Endothelial cell of umbilical vein (primary cell): ENCODE results near the gene CUTA. TPM values are rescaled to one million over a fixed set of nuclear protein-coding genes. Genes with fewer than 3 reads are reported as not detected.

Source experiments
- BruUV-seq: library from RNA; stranded (reverse); fragments of 400-500 nt; replicated peaks from 2 replicates; lab custom pipeline; 2021; lab: Mats Ljungman, UMichigan
- CTCF ChIA-PET: fragments of 300-600, 350-600 bp; sonication (Branson Sonifier 250); formaldehyde crosslinking; loops from one replicate; lab custom pipeline; 2021; ENCODE audit warnings: antibody characterized with exemption, inconsistent platforms; lab: Charles Lee
- POLR2A ChIA-PET: fragments of 300-600, 350-600 bp; sonication (Branson Sonifier 250); formaldehyde crosslinking; loops from one replicate; lab custom pipeline; 2021; ENCODE audit warnings: antibody characterized with exemption, inconsistent platforms; lab: Charles Lee
- DNase-seq: peaks from one replicate; pipeline ENCODE4 v3.0.0-alpha.2; 2011; ENCODE audit warnings: low read depth, low spot score
- FAIRE-seq: peaks from 2 replicates; lab custom pipeline; 2011; peaks lifted over from hg19 to GRCh38; lab: Jason Lieb, UNC
- H2AFZ ChIP-seq: 2 replicates; pipeline ENCODE4 v1.6.0; 2012; ENCODE audit warnings: low read depth, low read length, control low read depth, inconsistent platforms
- H3K27ac ChIP-seq: 2 replicates; pipeline ENCODE4 v1.5.1; 2011; ENCODE audit warnings: low read depth, mild to moderate bottlenecking, control low read depth, low read length, moderate library complexity; ENCODE audit not compliant: insufficient read depth
- H3K27me3 ChIP-seq, 2 experiments: 2 replicates each; pipeline versions ENCODE4 v1.6.0 to v1.6.1; 2011; ENCODE audit warnings: low read length in 2 of 2, mixed read lengths in 1 of 2; ENCODE audit not compliant: control insufficient read depth in 2 of 2, insufficient read depth in 2 of 2
- H3K36me3 ChIP-seq, 2 experiments: 2 replicates in 1 of 2; 3 replicates in 1 of 2; pipeline ENCODE4 v1.5.1; 2011; ENCODE audit warnings: low read length in 2 of 2, mild to moderate bottlenecking in 1 of 2, moderate library complexity in 1 of 2; ENCODE audit not compliant: control insufficient read depth in 2 of 2, insufficient read depth in 2 of 2; ENCODE audit errors: extremely low read depth in 1 of 2
- H3K4me1 ChIP-seq: 3 replicates; pipeline ENCODE4 v1.5.1; 2011; ENCODE audit warnings: mild to moderate bottlenecking, low read length; ENCODE audit not compliant: control insufficient read depth, insufficient read depth; ENCODE audit errors: extremely low read depth
- H3K4me2 ChIP-seq: 2 replicates; pipeline ENCODE4 v1.6.1; 2011; ENCODE audit warnings: low read length, control low read depth, mixed read lengths; ENCODE audit not compliant: insufficient read depth
- H3K4me3 ChIP-seq, 3 experiments: fragments of 200-600 bp in 1 of 3; sonication (generic), shearing (Covaris generic) in 1 of 3; replicated peaks in 1 of 3; 2 replicates each; pipeline ENCODE4 v1.5.1; 2011 to 2016; ENCODE audit warnings: control low read depth in 3 of 3, low read length in 3 of 3, mild to moderate bottlenecking in 2 of 3, inconsistent platforms in 1 of 3, low read depth in 1 of 3, moderate library complexity in 1 of 3; ENCODE audit not compliant: insufficient read depth in 1 of 3
- H3K79me2 ChIP-seq: 2 replicates; pipeline ENCODE4 v1.6.0; 2012; ENCODE audit warnings: low read length, inconsistent platforms; ENCODE audit not compliant: control insufficient read depth, insufficient read depth
- H3K9ac ChIP-seq: replicated peaks from 2 replicates; pipeline ENCODE3; 2011; ENCODE audit warnings: low read length, control low read depth; ENCODE audit not compliant: insufficient read depth; ENCODE audit errors: extremely low read depth
- H3K9me1 ChIP-seq: replicated peaks from 3 replicates; pipeline ENCODE4 v1.6.0; 2011; ENCODE audit warnings: mild to moderate bottlenecking, low read length; ENCODE audit not compliant: control insufficient read depth, insufficient read depth; ENCODE audit errors: extremely low read depth
- H3K9me3 ChIP-seq: replicated peaks from 2 replicates; pipeline ENCODE4 v1.5.1; 2012; ENCODE audit warnings: low read length, inconsistent platforms; ENCODE audit not compliant: control insufficient read depth, insufficient read depth
- H4K20me1 ChIP-seq: replicated peaks from 2 replicates; pipeline ENCODE3; 2011; ENCODE audit warnings: mild to moderate bottlenecking, low read length; ENCODE audit not compliant: control insufficient read depth, insufficient read depth; ENCODE audit errors: extremely low read depth
- EZH2 ChIP-seq: IDR thresholded peaks from 2 replicates; pipeline ENCODE4 v1.6.1; 2012; ENCODE audit warnings: borderline replicate concordance, low read depth, mild to moderate bottlenecking, moderate library complexity, low read length, inconsistent platforms; ENCODE audit not compliant: severe bottlenecking
- FOS ChIP-seq: IDR thresholded peaks from 2 replicates; pipeline ENCODE4 v1.6.1; 2011; ENCODE audit warnings: mild to moderate bottlenecking, low read length, moderate library complexity, borderline replicate concordance; ENCODE audit not compliant: insufficient read depth
- GATA2 ChIP-seq: IDR thresholded peaks from 2 replicates; pipeline ENCODE4 v1.7.0; 2011; ENCODE audit warnings: low read depth, mild to moderate bottlenecking, moderate library complexity, mixed read lengths, low read length; ENCODE audit not compliant: insufficient read length, insufficient read depth
- JUN ChIP-seq: IDR thresholded peaks from 2 replicates; pipeline ENCODE4 v1.6.1; 2011; ENCODE audit warnings: borderline replicate concordance, low read depth; ENCODE audit not compliant: insufficient read length, insufficient read depth
- MYC ChIP-seq: IDR thresholded peaks from one replicate; pipeline ENCODE4 v1.6.1; 2011; ENCODE audit warnings: mild to moderate bottlenecking, low read depth, low read length
- POLR2A ChIP-seq: IDR thresholded peaks from 2 replicates; pipeline ENCODE4 v1.6.1; 2012; ENCODE audit warnings: low read depth, mild to moderate bottlenecking, control low read depth, low read length
- POLR2AphosphoS5 ChIP-seq: IDR thresholded peaks from 2 replicates; pipeline ENCODE4 v1.6.1; 2012; ENCODE audit warnings: low read depth, mild to moderate bottlenecking, control low read depth, low read length, moderate library complexity; ENCODE audit not compliant: insufficient read depth
- dilution Hi-C: fragments of 300-500 bp; cut with MboI; formaldehyde crosslinking; loops from one replicate; pipeline ENCODE4 v1.15.0; 2019; ENCODE audit warnings: low sequenced_read_pairs; ENCODE audit not compliant: extremely low pct_ligation_motif_present
- intact Hi-C: fragments of 100-400 bp; cut with micrococcal nuclease; formaldehyde crosslinking; loops from one replicate; pipeline ENCODE4 v1.10.0; 2022
- polyA plus RNA-seq, 4 experiments: library from polyadenylated mRNA; depleted of rRNA in 3 of 4; stranded (reverse) in 3 of 4; unstranded in 1 of 4; fragments of >200 nt; gene quantifications; 2 replicates each; pipeline versions ENCODE4 v1.2.1 to v1.2.3, GENCODE V29; 2011 to 2012; ENCODE audit warnings: missing spikeins in 1 of 4
- total RNA-seq: library from RNA; stranded (reverse); gene quantifications from 2 replicates; pipeline ENCODE4 v1.2.3, GENCODE V29; 2021
- TF ChIP-seq, protein P1 (sequence below): IDR thresholded peaks from 2 replicates; pipeline ENCODE4 v1.6.1; 2011; ENCODE audit not compliant: insufficient read depth, insufficient read length
- TF ChIP-seq, protein P2 (sequence below), 2 donors: IDR thresholded peaks; 1 replicate in 1 of 2; 2 replicates in 1 of 2; pipeline ENCODE4 v1.5.1; 2011; ENCODE audit warnings: low read length in 2 of 2, mild to moderate bottlenecking in 2 of 2, moderate library complexity in 2 of 2, control low read depth in 1 of 2, inconsistent platforms in 1 of 2, low read depth in 1 of 2; ENCODE audit not compliant: insufficient read depth in 1 of 2; ENCODE audit errors: extremely low read depth in 1 of 2

The CUTA gene
- total and polyA plus RNA-seq, 2 donors (not counting 3 experiments of a cell fraction or from before 2014, with no cell fraction given): 133 to 202 TPM

DNA sequence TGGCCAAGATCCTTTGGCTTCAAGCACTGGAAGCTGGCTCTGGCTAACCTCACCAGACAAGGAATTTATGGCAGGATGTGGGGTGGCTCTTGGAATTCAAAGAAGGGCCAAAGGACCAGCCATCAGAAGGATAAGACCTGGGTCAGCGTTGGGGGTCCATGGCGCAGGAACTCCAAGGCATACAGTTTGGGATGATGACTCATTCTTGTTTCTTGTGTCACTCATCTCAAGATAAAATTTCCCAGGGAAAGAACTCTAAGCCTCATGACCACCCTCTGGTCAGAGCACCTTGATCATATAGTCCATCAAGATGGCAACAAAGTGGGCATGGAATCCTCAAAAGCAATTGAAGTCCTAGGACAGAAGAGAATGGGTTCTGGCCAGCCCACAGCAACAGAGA is 41.3 kb upstream of the CUTA start:
- Histone ChIP-seq H4K20me1 (no peaks in the 10 kb centered on the region), H3K27me3 (peaks cover 0 to 4% of the 10 kb centered on the region in 2 experiments), H3K79me2 (no peaks in the 10 kb centered on the region), H3K4me3 (no peak overlapping the region), H3K27ac (no peak overlapping the region), H2AFZ (no peak overlapping the region), H3K4me1 (peaks cover 3% of the 10 kb centered on the region), H3K36me3 (no peaks in the 10 kb centered on the region), H3K9ac (no peak overlapping the region), H3K9me1 (no peaks in the 10 kb centered on the region), H3K9me3 (no peaks in the 10 kb centered on the region), H3K4me2 (no peak overlapping the region)
- intact Hi-C loops (no loop called here), dilution Hi-C loops (no loop called here)
- TF ChIP-seq JUN (peak; percentile 25), POLR2AphosphoS5 (no peak), MYC (no peak)
- DNase-seq (no peak), FAIRE-seq (no peak)
- POLR2A ChIA-PET: no interaction called here
- CTCF ChIA-PET: interaction anchor here (1.1 kb wide), 1 partner anchor 11 kb away, joined by 3 read pairs; no protein-coding TSS in a partner anchor
- BruUV-seq: no TSS peak

DNA sequence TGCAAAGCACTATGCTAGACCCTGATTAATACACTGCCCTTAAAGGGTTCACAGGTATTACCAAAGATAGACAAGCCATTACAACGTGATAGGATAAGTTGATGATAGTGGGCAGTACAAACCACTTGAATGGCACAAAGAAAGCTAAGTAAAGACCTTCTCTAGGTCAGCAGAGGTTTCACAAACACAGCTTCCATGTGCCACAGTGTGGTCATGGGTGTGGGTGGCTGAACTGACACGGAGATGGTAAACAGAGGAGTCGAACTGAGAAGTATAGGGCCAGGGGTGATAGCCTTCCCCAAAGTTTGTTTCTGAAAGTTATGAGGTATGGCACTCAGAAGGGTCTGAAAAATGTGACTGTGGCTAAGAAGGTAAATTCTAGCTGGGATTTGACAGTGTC is 40.8 kb upstream of the CUTA start:
- TF ChIP-seq, protein P1, sequence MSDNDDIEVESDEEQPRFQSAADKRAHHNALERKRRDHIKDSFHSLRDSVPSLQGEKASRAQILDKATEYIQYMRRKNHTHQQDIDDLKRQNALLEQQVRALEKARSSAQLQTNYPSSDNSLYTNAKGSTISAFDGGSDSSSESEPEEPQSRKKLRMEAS: no peak
- TF ChIP-seq EZH2 (no peak), POLR2AphosphoS5 (no peak), FOS (no peak), POLR2A (no peak), MYC (no peak), GATA2 (no peak), JUN (no peak)
- TF ChIP-seq, protein P2, sequence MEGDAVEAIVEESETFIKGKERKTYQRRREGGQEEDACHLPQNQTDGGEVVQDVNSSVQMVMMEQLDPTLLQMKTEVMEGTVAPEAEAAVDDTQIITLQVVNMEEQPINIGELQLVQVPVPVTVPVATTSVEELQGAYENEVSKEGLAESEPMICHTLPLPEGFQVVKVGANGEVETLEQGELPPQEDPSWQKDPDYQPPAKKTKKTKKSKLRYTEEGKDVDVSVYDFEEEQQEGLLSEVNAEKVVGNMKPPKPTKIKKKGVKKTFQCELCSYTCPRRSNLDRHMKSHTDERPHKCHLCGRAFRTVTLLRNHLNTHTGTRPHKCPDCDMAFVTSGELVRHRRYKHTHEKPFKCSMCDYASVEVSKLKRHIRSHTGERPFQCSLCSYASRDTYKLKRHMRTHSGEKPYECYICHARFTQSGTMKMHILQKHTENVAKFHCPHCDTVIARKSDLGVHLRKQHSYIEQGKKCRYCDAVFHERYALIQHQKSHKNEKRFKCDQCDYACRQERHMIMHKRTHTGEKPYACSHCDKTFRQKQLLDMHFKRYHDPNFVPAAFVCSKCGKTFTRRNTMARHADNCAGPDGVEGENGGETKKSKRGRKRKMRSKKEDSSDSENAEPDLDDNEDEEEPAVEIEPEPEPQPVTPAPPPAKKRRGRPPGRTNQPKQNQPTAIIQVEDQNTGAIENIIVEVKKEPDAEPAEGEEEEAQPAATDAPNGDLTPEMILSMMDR (IDR thresholded peaks at IDR 0.05; ENCODE audit: extremely low read depth in 1 of 2, insufficient read depth in 1 of 2, low read depth in 1 of 2, low read length in 2 of 2): no peak
- H3K27ac ChIP-seq: no peak overlapping the region
- CTCF ChIA-PET: interaction anchor here (1.1 kb wide), 1 partner anchor 11 kb away, joined by 3 read pairs; no protein-coding TSS in a partner anchor
- H3K36me3 ChIP-seq: no peaks in the 10 kb centered on the region
- no peak overlapping the region for H3K9ac ChIP-seq
- dilution Hi-C loops: no loop called here
- DNase-seq (no peak), FAIRE-seq (no peak)
- H3K4me3 ChIP-seq: no peak overlapping the region
- peaks cover 0 to 4% of the 10 kb centered on the region in 2 experiments for H3K27me3 ChIP-seq
- no peak overlapping the region for H3K4me2 ChIP-seq
- H2AFZ ChIP-seq: no peak overlapping the region
- H4K20me1 ChIP-seq: no peaks in the 10 kb centered on the region
- H3K9me3 ChIP-seq: no peaks in the 10 kb centered on the region
- POLR2A ChIA-PET: no interaction called here
- peaks cover 3% of the 10 kb centered on the region for H3K4me1 ChIP-seq
- no peaks in the 10 kb centered on the region for H3K79me2 ChIP-seq
- intact Hi-C loops: no loop called here
- H3K9me1 ChIP-seq: no peaks in the 10 kb centered on the region
- BruUV-seq: no TSS peak
